Suprapubic skin (tissue), 4 donors: Measurements from ENCODE around the gene HBA2.

Source experiments
- CTCF ChIP-seq, 2 donors: fragments of 200-600 bp in 1 of 2; fragments of 450-650 bp in 1 of 2; sonication (generic) in 1 of 2; IDR thresholded peaks; one replicate each; pipeline ENCODE4 v1.5.1; 2016 to 2019; ENCODE audit warnings: antibody characterized with exemption in 2 of 2, mild to moderate bottlenecking in 1 of 2, moderate library complexity in 1 of 2
- POLR2A ChIP-seq, 2 donors: fragments of 450-650 bp; IDR thresholded peaks; one replicate each; pipeline ENCODE4 v1.6.1; 2017; ENCODE audit warnings: antibody characterized with exemption in 2 of 2, mild to moderate bottlenecking in 2 of 2, moderate library complexity in 2 of 2
- POLR2AphosphoS5 ChIP-seq, 3 donors: sonication (generic); formaldehyde crosslinking; IDR thresholded peaks; one replicate each; pipeline ENCODE4 v1.6.1; 2017; ENCODE audit warnings: antibody characterized with exemption in 3 of 3

GRCh38 chr16:143047-143446 is 29.6 kb upstream of the HBA2 start:
- TF ChIP-seq POLR2A (IDR thresholded peaks at IDR 0.05) (no peak), POLR2AphosphoS5 (IDR thresholded peaks at IDR 0.05) (no peak), CTCF (IDR thresholded peaks at IDR 0.05) (no peak)
